CD1c-positive myeloid dendritic cell (primary cell): ENCODE results near the gene PDC.
A peak's percentile ranks its signal among the peaks of the same experiment; 100 is the strongest.
"Not testable (repeated sequence)": the region's sequence is repeated elsewhere in the genome, so short reads cannot be mapped to it uniquely, and the experiment has no call there.

ENCODE experiments used
- DNase-seq: peaks from one replicate; pipeline ENCODE4 v3.0.0-alpha.2; 2016; ENCODE audit errors: extremely low spot score

The PDC gene

GRCh38 chr1:186465946-186466345 is 5.0 kb upstream of the PDC start:
- no peak for DNase-seq

GRCh38 chr1:186465491-186465890 is 4.6 kb upstream of the PDC start:
- DNase-seq: not testable (repeated sequence)

- DNase-seq: no peak
These were observed 3.0 kb upstream of the PDC start for GRCh38 chr1:186463926-186464325.

GRCh38 chr1:186463511-186463910 is 2.6 kb upstream of the PDC start:
- DNase-seq: no peak

DNA sequence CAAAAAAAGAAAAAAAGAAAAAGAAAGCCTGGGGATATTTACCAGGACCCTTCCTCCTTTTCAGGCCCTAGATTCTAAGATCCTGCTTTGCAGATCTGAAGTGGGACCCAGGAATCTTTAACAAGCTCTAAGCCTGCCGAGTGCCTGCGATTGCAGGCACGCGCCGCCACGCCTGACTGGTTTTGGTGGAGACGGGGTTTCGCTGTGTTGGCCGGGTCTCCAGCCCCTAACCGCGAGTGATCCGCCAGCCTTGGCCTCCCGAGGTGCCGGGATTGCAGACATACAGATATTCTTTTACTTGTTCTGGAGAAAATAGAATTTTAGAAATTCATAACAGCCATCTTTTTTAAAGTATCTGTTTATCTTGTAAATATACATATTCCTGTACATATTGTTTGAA is 1.8 kb downstream of the PDC start:
- not testable (repeated sequence) for DNase-seq

- no peak for DNase-seq
These were observed 4.1 kb downstream of the PDC start for GRCh38 chr1:186456729-186457255.

- peak; percentile 4 for DNase-seq
These were observed 5.9 kb downstream of the PDC start for GRCh38 chr1:186454981-186455380.

DNA sequence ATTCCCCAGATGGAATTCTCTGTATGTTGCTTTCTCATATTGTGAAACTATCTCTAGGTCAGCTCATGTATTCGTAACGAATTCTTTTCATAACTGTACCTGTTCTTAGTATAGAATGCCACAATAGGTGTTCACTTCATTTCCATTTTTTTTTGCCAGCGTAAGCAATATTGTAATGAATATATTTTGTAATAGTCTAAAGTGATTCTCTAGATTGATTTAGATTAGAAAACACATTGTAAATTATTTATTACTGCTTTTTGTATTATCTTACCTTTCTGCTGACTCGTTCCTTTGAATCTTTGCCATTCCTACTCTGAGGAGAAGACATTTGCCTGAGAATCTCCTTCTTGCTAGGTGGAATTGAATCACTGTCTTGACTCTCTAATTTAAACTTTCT is 14.8 kb downstream of the PDC start:
- DNase-seq: no peak

GRCh38 chr1:186443638-186444037 is 17.3 kb downstream of the PDC start:
- no peak for DNase-seq

GRCh38 chr1:186442651-186443375 is 18.1 kb downstream of the PDC start:
- no peak for DNase-seq

DNA sequence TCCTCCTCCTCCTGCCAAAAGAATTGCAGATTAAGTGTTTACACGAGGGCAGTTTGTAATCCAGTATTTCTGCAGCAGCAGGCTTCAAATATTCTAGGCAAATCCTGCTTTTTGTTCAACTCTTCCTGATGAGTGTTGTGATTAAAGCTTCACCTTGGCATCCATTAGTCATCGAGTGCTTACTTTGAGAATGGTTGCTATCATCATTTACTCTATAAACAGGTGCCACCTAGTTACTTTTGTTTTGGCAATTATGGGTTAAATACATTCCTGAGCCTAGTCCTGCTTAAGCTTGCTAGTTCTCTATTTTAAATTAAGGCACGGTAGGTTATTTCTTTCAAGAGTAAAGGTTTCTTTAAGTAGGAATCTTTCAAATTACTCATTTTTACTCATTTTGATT is 20.3 kb downstream of the PDC start:
- DNase-seq: no peak

DNA sequence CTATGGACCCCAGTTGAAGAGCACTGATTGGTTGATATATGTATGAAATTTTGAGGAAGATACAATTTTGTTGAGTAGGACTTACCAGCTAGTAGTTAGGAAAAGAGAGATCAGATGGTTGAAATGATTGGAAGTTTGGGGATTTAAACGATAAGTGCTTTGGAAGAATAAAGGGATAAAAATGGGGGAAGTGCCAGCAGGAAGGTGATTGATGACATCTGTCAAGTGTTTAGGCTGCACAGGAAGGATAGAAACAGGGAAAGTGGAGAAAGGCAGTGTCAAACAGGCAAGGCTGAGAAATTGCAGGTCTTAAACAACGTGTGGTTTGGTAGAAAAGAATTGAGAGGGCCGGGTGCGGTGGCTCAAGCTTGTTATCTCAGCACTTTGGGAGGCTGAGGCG is 22.3 kb downstream of the PDC start:
- no peak for DNase-seq

DNA sequence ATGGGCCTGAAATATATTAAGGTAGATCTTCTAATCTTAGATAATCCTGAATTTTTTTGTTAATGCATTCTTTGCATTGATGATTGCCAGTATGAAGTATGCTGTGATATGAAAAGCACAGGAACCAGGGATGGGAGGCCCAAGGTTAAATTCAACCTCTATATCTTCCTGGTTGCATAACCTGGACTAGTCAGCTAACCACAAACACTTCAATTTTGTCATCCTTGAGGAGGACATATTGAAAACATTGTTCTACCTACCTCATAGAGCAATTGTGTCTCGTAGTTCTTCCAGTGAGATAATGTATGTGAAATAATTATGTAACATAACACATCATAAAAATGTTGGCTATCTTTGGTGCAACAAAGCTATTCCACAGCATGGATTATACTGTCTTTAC is 25.6 kb downstream of the PDC start:
- DNase-seq: no peak

DNA sequence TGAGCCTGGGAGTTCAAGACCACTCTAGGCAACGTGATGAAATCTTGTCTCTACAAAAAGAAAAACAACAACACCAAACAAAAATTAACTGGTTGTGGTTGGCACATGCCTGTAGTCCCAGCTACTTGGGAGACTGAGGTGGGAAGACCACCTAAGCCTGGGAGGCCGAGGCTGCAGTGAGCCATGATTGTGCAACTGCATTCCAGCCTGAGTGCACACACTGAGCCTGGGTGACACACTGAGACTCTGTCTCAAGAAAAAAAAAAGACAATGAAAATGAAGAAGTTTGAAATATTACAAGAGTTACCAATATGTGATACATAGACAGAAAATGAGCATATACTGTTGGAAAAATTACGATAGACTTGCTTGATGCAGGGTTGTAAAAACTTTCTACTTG is 31.9 kb downstream of the PDC start:
- DNase-seq: no peak

GRCh38 chr1:186426118-186426517 is 34.8 kb downstream of the PDC start:
- DNase-seq: no peak

DNA sequence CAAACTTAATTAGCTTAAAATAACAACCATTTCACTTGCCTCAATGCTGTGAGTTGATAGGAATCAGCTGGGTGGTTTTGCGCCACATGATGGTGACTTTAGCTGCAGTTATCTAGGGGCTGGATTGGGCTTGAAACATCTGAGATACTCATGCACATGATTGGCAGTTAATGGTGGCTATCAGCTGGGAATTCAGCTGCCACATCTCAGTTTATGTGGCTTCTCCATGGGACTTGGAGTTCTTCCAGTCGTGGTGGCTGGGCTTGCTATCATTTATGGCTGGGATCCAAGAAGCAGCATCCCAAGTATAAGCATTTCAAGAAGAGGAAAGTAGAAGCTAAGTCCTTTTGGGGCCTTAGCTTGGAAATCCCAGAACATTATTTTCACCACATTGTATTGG is 36.4 kb downstream of the PDC start:
- DNase-seq: no peak

GRCh38 chr1:186421446-186421845 is 39.5 kb downstream of the PDC start:
- DNase-seq: no peak

DNA sequence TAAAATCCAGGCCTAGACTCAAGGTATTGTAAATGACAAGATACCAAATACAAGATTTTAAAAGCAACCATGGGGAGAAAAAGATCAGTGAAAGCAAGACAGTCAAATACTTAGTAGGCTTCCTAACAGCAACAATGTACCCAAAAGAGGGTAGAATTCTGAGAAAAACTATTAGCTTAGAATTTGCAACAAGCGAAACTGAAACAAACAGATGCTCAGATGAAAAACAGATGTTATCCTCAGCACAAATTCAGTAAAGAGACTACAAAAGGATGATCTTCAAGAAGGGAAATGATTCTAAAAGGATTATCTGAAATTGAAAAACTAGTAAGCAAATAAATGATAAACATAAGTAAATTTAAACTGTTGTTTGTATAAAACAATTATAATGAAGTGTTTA is 40.0 kb downstream of the PDC start:
- no peak for DNase-seq

- no peak for DNase-seq
These were observed 40.6 kb downstream of the PDC start for GRCh38 chr1:186420311-186420710.

DNA sequence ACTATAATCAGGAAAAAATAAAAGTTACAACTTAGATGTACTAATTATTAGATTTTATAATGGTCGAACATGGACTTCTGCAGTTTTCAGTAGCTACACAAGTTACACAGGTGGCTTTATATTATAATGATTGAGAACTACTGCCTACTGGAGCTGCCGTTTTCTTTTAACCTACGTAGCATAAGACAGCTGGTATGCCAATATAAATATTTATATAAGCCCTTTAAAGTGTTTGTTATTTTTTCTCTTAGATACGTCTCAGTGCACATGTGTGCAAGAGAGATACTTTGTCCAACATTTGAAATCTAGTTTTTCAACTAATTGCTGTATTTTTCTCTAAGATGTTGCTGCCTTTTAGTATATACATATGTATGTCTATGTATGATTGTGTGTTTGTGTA is 42.4 kb downstream of the PDC start:
- no peak for DNase-seq

GRCh38 chr1:186413319-186413718 is 47.6 kb downstream of the PDC start:
- DNase-seq: no peak

DNA sequence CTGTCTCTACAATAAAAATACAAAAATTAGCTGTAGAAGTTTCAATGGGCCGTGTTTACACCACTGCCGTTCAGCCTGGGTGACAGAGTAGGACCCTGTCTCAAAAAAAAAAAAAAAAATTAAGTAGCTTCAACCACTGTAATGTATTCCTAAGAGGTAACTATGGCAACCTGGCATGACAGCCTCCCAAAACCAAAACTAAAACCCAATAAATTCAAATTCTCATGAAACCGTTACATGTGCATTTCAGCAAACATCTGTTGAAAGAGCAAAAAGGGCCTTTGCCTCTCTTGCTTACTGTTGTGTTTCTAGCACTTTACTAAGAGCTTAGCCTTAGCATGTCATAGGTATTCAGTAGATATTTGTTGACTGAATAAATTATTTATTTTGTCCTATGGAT is 51.8 kb downstream of the PDC start:
- DNase-seq: no peak

- peak; percentile 51 for DNase-seq
These were observed 56.4 kb downstream of the PDC start for GRCh38 chr1:186404454-186405051.

DNA sequence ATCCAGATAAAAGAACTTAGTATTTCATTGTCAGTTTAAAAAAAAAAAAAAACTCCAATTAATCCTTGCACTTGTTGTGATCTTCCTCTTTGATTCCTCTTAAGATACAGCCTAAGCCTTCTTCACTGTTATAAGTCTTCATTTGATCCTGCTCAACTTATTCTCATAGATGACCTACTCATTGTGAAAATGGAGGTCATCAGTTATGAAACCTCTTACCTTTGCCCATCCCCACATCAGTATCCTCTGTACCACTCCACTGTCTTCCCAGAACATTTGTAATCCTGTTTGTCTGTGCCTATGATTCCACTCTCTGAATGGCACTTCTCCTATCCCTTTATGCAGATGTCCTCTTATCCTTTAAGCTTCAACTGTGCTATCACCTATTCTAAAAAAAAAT is 57.3 kb downstream of the PDC start:
- DNase-seq: no peak
